Right lobe of liver (tissue), 4 donors: ENCODE results near the gene MRPL33.

Experiments
- POLR2A ChIP-seq: fragments of 450-650 bp; IDR thresholded peaks from one replicate; pipeline ENCODE4 v1.6.1; 2017; ENCODE audit warnings: antibody characterized with exemption, mild to moderate bottlenecking
- TF ChIP-seq, protein P1 (sequence below), 4 donors: fragments of 200-600 bp in 3 of 4; fragments of 450-650 bp in 1 of 4; IDR thresholded peaks; one replicate each; pipeline versions ENCODE4 v1.5.1 to v1.8.0; 2016 to 2022; ENCODE audit warnings: antibody characterized with exemption in 4 of 4, mild to moderate bottlenecking in 2 of 4
- donor health status: DM: no; HTN: no; CAD: no.
- donor health status: DM: no; HTN: no; CAD: no.
- donor health status: DM: no; HTN: yes; CAD: no.

- TF ChIP-seq, protein P1, sequence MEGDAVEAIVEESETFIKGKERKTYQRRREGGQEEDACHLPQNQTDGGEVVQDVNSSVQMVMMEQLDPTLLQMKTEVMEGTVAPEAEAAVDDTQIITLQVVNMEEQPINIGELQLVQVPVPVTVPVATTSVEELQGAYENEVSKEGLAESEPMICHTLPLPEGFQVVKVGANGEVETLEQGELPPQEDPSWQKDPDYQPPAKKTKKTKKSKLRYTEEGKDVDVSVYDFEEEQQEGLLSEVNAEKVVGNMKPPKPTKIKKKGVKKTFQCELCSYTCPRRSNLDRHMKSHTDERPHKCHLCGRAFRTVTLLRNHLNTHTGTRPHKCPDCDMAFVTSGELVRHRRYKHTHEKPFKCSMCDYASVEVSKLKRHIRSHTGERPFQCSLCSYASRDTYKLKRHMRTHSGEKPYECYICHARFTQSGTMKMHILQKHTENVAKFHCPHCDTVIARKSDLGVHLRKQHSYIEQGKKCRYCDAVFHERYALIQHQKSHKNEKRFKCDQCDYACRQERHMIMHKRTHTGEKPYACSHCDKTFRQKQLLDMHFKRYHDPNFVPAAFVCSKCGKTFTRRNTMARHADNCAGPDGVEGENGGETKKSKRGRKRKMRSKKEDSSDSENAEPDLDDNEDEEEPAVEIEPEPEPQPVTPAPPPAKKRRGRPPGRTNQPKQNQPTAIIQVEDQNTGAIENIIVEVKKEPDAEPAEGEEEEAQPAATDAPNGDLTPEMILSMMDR (IDR thresholded peaks at IDR 0.05), result no peak
- TF ChIP-seq POLR2A, result no peak
Measured at GRCh38 chr2:27782701-27783100, 11.2 kb downstream of the MRPL33 start.
